ENCODE data around the gene HERPUD2.

HERPUD2 gene

GRCh38 chr7:35647171-35647574 lies 47.8 kb downstream of the HERPUD2 start:
- DNase-seq (no peak), ATAC-seq (replicated peaks) (no peak)
- Mint-ChIP-seq H3K9me3 (peaks cover under 1 to 1% of the 10 kb centered on the region in 2 donors), H3K36me3 (peaks cover 32 to 42% of the 10 kb centered on the region in 2 donors), H3K27me3 (no peaks in the 10 kb centered on the region), H3K27ac (no peak overlapping the region), H3K4me1 (peaks cover 19 to 50% of the 10 kb centered on the region in 2 donors), H3K4me3 (no peak overlapping the region)

GRCh38 chr7:35646289-35647023 lies 48.5 kb downstream of the HERPUD2 start:
- Mint-ChIP-seq H3K4me3 (no peak overlapping the region), H3K36me3 (peaks cover 30 to 42% of the 10 kb centered on the region in 2 donors), H3K9me3 (no peaks in the 10 kb centered on the region), H3K27ac (no peak overlapping the region), H3K4me1 (peaks cover 19 to 55% of the 10 kb centered on the region in 2 donors), H3K27me3 (no peaks in the 10 kb centered on the region)
- ATAC-seq (replicated peaks), result no peak
- DNase-seq, result no peak

GRCh38 chr7:35645691-35646090 lies 49.2 kb downstream of the HERPUD2 start:
- H3K27ac Mint-ChIP-seq, result no peak overlapping the region
- peaks cover 22 to 36% of the 10 kb centered on the region in 2 donors for H3K36me3 Mint-ChIP-seq
- H3K4me1 Mint-ChIP-seq, result peaks cover 19 to 52% of the 10 kb centered on the region in 2 donors
- no peak overlapping the region for H3K4me3 Mint-ChIP-seq
- H3K9me3 Mint-ChIP-seq, result no peaks in the 10 kb centered on the region
- ATAC-seq (replicated peaks), result no peak
- no peak for DNase-seq
- H3K27me3 Mint-ChIP-seq, result no peaks in the 10 kb centered on the region

- DNase-seq, result no peak
- peaks cover 14 to 19% of the 10 kb centered on the region in 2 donors for H3K36me3 Mint-ChIP-seq
- H3K27ac Mint-ChIP-seq, result peak overlapping the region; percentile 43
- H3K27me3 Mint-ChIP-seq, result no peaks in the 10 kb centered on the region
- H3K4me1 Mint-ChIP-seq, result no peaks in the 10 kb centered on the region
- H3K4me3 Mint-ChIP-seq, result no peak overlapping the region
- ATAC-seq (replicated peaks), result no peak
- no peaks in the 10 kb centered on the region for H3K9me3 Mint-ChIP-seq
Measured at GRCh38 chr7:35630024-35630972, 64.6 kb downstream of the HERPUD2 start.

GRCh38 chr7:35624299-35625186 lies 70.4 kb downstream of the HERPUD2 start:
- ATAC-seq (replicated peaks), result peak; percentile 81 to 85
- Mint-ChIP-seq H3K27ac (no peak overlapping the region), H3K4me1 (peaks cover 2 to 12% of the 10 kb centered on the region in 2 donors), H3K4me3 (no peak overlapping the region), H3K9me3 (no peaks in the 10 kb centered on the region), H3K27me3 (no peaks in the 10 kb centered on the region), H3K36me3 (peaks cover 2 to 3% of the 10 kb centered on the region in 2 donors)
- DNase-seq, result peak; percentile 20

- ATAC-seq (replicated peaks), result no peak
- H3K4me3 Mint-ChIP-seq, result no peak overlapping the region
- no peak for DNase-seq
- peaks cover 2% of the 10 kb centered on the region in 2 donors for H3K36me3 Mint-ChIP-seq
- H3K9me3 Mint-ChIP-seq, result no peaks in the 10 kb centered on the region
- H3K27ac Mint-ChIP-seq, result no peak overlapping the region
- H3K27me3 Mint-ChIP-seq, result no peaks in the 10 kb centered on the region
- peaks cover 2 to 12% of the 10 kb centered on the region in 2 donors for H3K4me1 Mint-ChIP-seq
Measured at GRCh38 chr7:35623381-35623780, 71.6 kb downstream of the HERPUD2 start.

GRCh38 chr7:35619863-35620262 lies 75.1 kb downstream of the HERPUD2 start:
- ATAC-seq (replicated peaks), result no peak
- peaks cover 0 to 2% of the 10 kb centered on the region in 2 donors for H3K36me3 Mint-ChIP-seq
- no peak overlapping the region for H3K4me3 Mint-ChIP-seq
- no peak overlapping the region for H3K27ac Mint-ChIP-seq
- DNase-seq, result no peak
- no peaks in the 10 kb centered on the region for H3K9me3 Mint-ChIP-seq
- H3K27me3 Mint-ChIP-seq, result no peaks in the 10 kb centered on the region
- H3K4me1 Mint-ChIP-seq, result peaks cover 2 to 12% of the 10 kb centered on the region in 2 donors

GRCh38 chr7:35617041-35617440 lies 77.9 kb downstream of the HERPUD2 start:
- Mint-ChIP-seq H3K4me3 (no peak overlapping the region), H3K27ac (no peak overlapping the region), H3K9me3 (no peaks in the 10 kb centered on the region), H3K36me3 (peaks cover 3 to 4% of the 10 kb centered on the region in 2 donors), H3K27me3 (no peaks in the 10 kb centered on the region), H3K4me1 (peaks cover 0 to 6% of the 10 kb centered on the region in 2 donors)
- no peak for ATAC-seq (replicated peaks)
- no peak for DNase-seq

GRCh38 chr7:35613150-35613549 lies 81.8 kb downstream of the HERPUD2 start:
- no peak for DNase-seq
- H3K9me3 Mint-ChIP-seq, result peaks cover 0 to 3% of the 10 kb centered on the region in 2 donors

GRCh38 chr7:35605760-35606159 lies 89.2 kb downstream of the HERPUD2 start:
- Mint-ChIP-seq H3K27me3 (no peaks in the 10 kb centered on the region), H3K27ac (no peak overlapping the region), H3K4me3 (no peak overlapping the region), H3K36me3 (peaks cover 0 to 2% of the 10 kb centered on the region in 2 donors), H3K4me1 (no peaks in the 10 kb centered on the region), H3K9me3 (no peaks in the 10 kb centered on the region)
- DNase-seq (no peak), ATAC-seq (replicated peaks) (no peak)

More at GRCh38 chr7:35613150-35613549, 81.8 kb downstream of the HERPUD2 start:
- H3K4me3 Mint-ChIP-seq, result no peak overlapping the region
- no peak overlapping the region for H3K27ac Mint-ChIP-seq
- H3K27me3 Mint-ChIP-seq, result no peaks in the 10 kb centered on the region
- no peak for ATAC-seq (replicated peaks)
- H3K36me3 Mint-ChIP-seq, result peaks cover 9 to 13% of the 10 kb centered on the region in 2 donors
- no peaks in the 10 kb centered on the region for H3K4me1 Mint-ChIP-seq

GRCh38 chr7:35604595-35604994 lies 90.3 kb downstream of the HERPUD2 start:
- Mint-ChIP-seq H3K4me3 (no peak overlapping the region), H3K4me1 (no peaks in the 10 kb centered on the region), H3K27me3 (no peaks in the 10 kb centered on the region), H3K27ac (no peak overlapping the region), H3K36me3 (no peaks in the 10 kb centered on the region), H3K9me3 (no peaks in the 10 kb centered on the region)
- DNase-seq (no peak), ATAC-seq (replicated peaks) (no peak)

- no peaks in the 10 kb centered on the region for H3K9me3 Mint-ChIP-seq
- DNase-seq, result no peak
Measured at GRCh38 chr7:35599645-35600044, 95.3 kb downstream of the HERPUD2 start.

GRCh38 chr7:35599061-35599460 lies 95.9 kb downstream of the HERPUD2 start:
- H3K4me3 Mint-ChIP-seq, result no peak overlapping the region
- DNase-seq (no peak), ATAC-seq (replicated peaks) (no peak)
- H3K4me1 Mint-ChIP-seq, result no peaks in the 10 kb centered on the region
- H3K27me3 Mint-ChIP-seq, result no peaks in the 10 kb centered on the region
- no peak overlapping the region for H3K27ac Mint-ChIP-seq
- no peaks in the 10 kb centered on the region for H3K36me3 Mint-ChIP-seq
- H3K9me3 Mint-ChIP-seq, result no peaks in the 10 kb centered on the region

More at GRCh38 chr7:35599645-35600044, 95.3 kb downstream of the HERPUD2 start:
- Mint-ChIP-seq H3K36me3 (no peaks in the 10 kb centered on the region), H3K27ac (no peak overlapping the region), H3K27me3 (no peaks in the 10 kb centered on the region), H3K4me3 (no peak overlapping the region), H3K4me1 (no peaks in the 10 kb centered on the region)
- ATAC-seq (replicated peaks), result no peak

GRCh38 chr7:35596061-35596460 lies 98.9 kb downstream of the HERPUD2 start:
- Mint-ChIP-seq H3K27ac (no peak overlapping the region), H3K9me3 (no peaks in the 10 kb centered on the region), H3K27me3 (no peaks in the 10 kb centered on the region), H3K4me1 (no peaks in the 10 kb centered on the region), H3K4me3 (no peak overlapping the region), H3K36me3 (no peaks in the 10 kb centered on the region)
- no peak for ATAC-seq (replicated peaks)
- no peak for DNase-seq
